Heart right ventricle (tissue), 16 donors: ENCODE data around the gene MGLL. TPM values are rescaled to one million over a fixed set of nuclear protein-coding genes. Genes with fewer than 3 reads are reported as not detected.
"Not testable (repeated sequence)": the region's sequence is repeated elsewhere in the genome, so short reads cannot be mapped to it uniquely, and the experiment has no call there.

Source experiments
- ATAC-seq, 8 donors: fragments of 200-7000 bp; cut with Tn5 transposase; one replicate each; pipeline ENCODE4 v1.9.1; 2020; ENCODE audit warnings: mild to moderate bottlenecking in 8 of 8, moderate library complexity in 8 of 8, moderate number of reproducible peaks in 1 of 8
- DNase-seq, 2 donors: peaks; one replicate each; pipeline ENCODE4 v3.0.0-alpha.2; 2020
- H3K27ac ChIP-seq, 10 donors: fragments of 200-600 bp; sonication (generic) in 2 of 10; one replicate each; pipeline versions ENCODE4 v1.5.0 to v1.8.0; 2020 to 2022; ENCODE audit warnings: mild to moderate bottlenecking in 3 of 10
- H3K27me3 ChIP-seq, 7 donors: fragments of 200-600 bp; one replicate each; pipeline ENCODE4 v1.8.0; 2021 to 2022; ENCODE audit warnings: mild to moderate bottlenecking in 2 of 7
- H3K36me3 ChIP-seq, 9 donors: fragments of 200-600 bp; sonication (generic) in 1 of 9; one replicate each; pipeline versions ENCODE4 v1.5.0 to v1.8.0; 2020 to 2022; ENCODE audit warnings: mild to moderate bottlenecking in 2 of 9
- H3K4me1 ChIP-seq, 9 donors: fragments of 200-600 bp; sonication (generic) in 1 of 9; one replicate each; pipeline versions ENCODE4 v1.5.0 to v1.8.0; 2020 to 2022; ENCODE audit warnings: mild to moderate bottlenecking in 4 of 9
- H3K4me3 ChIP-seq, 10 donors: fragments of 200-600 bp; sonication (generic) in 2 of 10; one replicate each; pipeline versions ENCODE4 v1.5.0 to v1.8.0; 2020 to 2022; ENCODE audit warnings: mild to moderate bottlenecking in 7 of 10, moderate library complexity in 2 of 10
- H3K9me3 ChIP-seq, 11 donors: fragments of 200-600 bp in 10 of 11; sonication (generic) in 2 of 11; one replicate each; pipeline versions ENCODE4 v1.5.0 to v1.8.0; 2013 to 2022; ENCODE audit warnings: mild to moderate bottlenecking in 2 of 11, control low read depth in 1 of 11, moderate library complexity in 1 of 11
- CTCF ChIP-seq, 9 donors: fragments of 200-600 bp; sonication (generic) in 2 of 9; IDR thresholded peaks; one replicate each; pipeline versions ENCODE4 v1.5.0 to v1.8.0; 2021 to 2022; ENCODE audit warnings: antibody characterized with exemption in 9 of 9, mild to moderate bottlenecking in 5 of 9, moderate library complexity in 1 of 9
- WGBS, 2 donors: extraction: QIAGEN DNeasy Blood & Tissue Kit; methylation state at CpG; one replicate each; pipeline ENCODE4 v1.1.7; 2013; ENCODE audit warnings: inconsistent platforms in 1 of 2; 5-methylcytosine and 5-hydroxymethylcytosine counted together
- intact Hi-C, 10 donors: fragments of 100-400 bp; cut with DNase I; formaldehyde crosslinking; loops; one replicate each; pipeline versions ENCODE4 v1.11.1 to v1.14.2; 2022
- polyA plus RNA-seq, 2 donors: library from polyadenylated mRNA; stranded (reverse); fragments of 200-250 nt; gene quantifications; one replicate each; pipeline ENCODE4 v1.2.3, GENCODE V29; 2013
- total RNA-seq, 10 donors: library from RNA; stranded (reverse); fragmentation: NEBNext Ultra II Directional in 3 of 10; extraction: Animal tissue kit (Norgen Biotek cat#: 25700) in 3 of 10; gene quantifications; one replicate each; pipeline versions ENCODE4 v1.2.1 to v1.2.4, GENCODE V29; 2021 to 2023
- donor health status: Arrhythmogenic right ventricular cardiomyopathy.
- donor health status: ischemic (EF 13 %, LVEDD 7.1; RV severe dilation, severe dysfunction).
- donor health status: healthy with polysubstance abuse.
- donor health status: DM: no; HTN: yes; CAD: no.
- donor health status: DM: no; HTN: no; CAD: no.
- donor health status: ischemic (EF 25% LVEDD 6.9; RV normal size, moderate dysfunction).
- donor health status: ischemic (EF 25% LVEDD 5.7; RV mildly dilated, moderate dysfunction).
- donor health status: healthy.
- donor health status: DM: yes; HTN: yes; CAD: no.
- donor health status: Ischemic cardiomyopathy.
- donor health status: ischemic (EF 35%, LVEDD 5.7; RV mildly dilated, moderate dysfunction).
- donor health status: nonischemic (EF 11% LVEDD 7.7; RV severe dilation, severe dysfunction).
- donor health status: DM: yes; HTN: yes; CAD: no.
- donor health status: PGD.
- donor health status: ischemic (EF 29% LVEDD 5.4; RV normal size, mild dysfunction).
- donor health status: nonischemic (EF 23%, LVEDD 6.1; RV moderate dilation, normal function).

The MGLL gene
- total and polyA plus RNA-seq, 12 donors: 35.7 to 103 (median 65.2) TPM

DNA sequence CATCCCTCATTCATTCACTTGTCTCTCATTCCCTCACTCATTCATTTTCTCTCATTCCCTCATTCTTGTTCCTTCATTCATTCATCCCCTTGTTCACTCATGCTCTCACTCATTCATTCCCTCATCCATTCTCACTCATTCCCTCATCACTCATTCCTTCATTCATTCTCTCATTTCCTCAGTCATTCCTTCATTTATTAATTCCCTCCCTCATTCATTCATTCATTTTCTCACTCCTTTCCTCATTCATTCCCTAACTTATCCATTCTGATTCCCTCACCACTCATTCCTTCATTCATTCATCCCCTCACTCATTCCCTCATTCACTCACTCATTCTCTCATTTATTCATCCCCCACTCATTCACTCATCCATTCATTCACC, 135.8 kb downstream of the MGLL start:
- peaks cover 0 to 27% (median 4%) of the 10 kb centered on the region in 9 donors for H3K36me3 ChIP-seq
- H3K27me3 ChIP-seq: no peaks in the 10 kb centered on the region
- H3K27ac ChIP-seq: no peak overlapping the region
- peaks cover 5 to 39% (median 17%) of the 10 kb centered on the region in 9 donors for H3K4me1 ChIP-seq
- no peak overlapping the region for H3K4me3 ChIP-seq
- TF ChIP-seq CTCF (IDR thresholded peaks at IDR 0.05): no peak
- no peak for ATAC-seq
- no peak for DNase-seq
- H3K9me3 ChIP-seq: no peaks in the 10 kb centered on the region
- intact Hi-C loops: loop anchor here in 1 of 10 donors (10.0 kb wide), 1 partner anchor 138 kb away; the partner anchor contains the start of gene MGLL

DNA sequence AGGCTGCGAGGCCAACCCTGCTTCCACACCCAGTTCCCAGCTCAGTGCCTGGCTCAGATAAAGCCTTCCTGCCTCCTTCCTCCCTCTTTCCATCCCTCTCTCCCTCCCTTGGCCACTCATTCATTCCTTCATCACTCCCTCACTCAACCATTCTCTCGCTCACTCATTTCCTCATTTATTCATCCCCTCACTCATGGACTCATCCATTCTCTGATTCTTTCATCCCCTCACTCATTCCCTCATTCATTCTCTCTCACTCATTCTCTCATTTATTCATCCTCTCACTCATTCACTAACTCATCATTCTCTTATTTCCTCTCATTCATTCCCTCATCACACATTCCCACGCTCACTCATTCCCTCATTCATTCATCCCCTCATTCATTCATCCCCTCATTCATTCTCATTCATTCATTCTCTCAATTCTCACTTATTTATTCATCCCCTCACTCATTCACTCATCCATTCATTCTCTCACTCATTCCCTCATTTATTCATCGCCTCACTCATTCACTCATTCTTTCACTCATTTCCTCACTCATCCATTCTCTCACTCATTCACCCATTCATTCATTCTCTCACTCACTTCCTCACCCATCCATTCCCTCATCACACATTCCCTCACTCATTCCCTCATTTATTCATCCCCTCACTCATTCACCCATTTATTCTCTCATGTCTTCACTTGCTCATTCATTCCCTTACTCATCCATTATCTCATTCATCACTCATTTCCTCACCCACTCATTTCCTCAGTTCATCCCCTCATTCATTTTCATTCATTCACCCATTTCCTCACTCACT, 136.4 kb downstream of the MGLL start:
- H3K27me3 ChIP-seq: no peaks in the 10 kb centered on the region
- H3K36me3 ChIP-seq: peaks cover 0 to 22% (median 2%) of the 10 kb centered on the region in 9 donors
- peaks cover 5 to 33% (median 17%) of the 10 kb centered on the region in 9 donors for H3K4me1 ChIP-seq
- 81% methylated on average over 4 of the region's 4 CpGs for WGBS, 2 donors
- no peak overlapping the region for H3K27ac ChIP-seq
- H3K9me3 ChIP-seq: no peaks in the 10 kb centered on the region
- TF ChIP-seq CTCF (IDR thresholded peaks at IDR 0.05): no peak
- H3K4me3 ChIP-seq: no peak overlapping the region
- ATAC-seq (no peak), DNase-seq (no peak)
- intact Hi-C loops: loop anchor here in 1 of 10 donors (10.0 kb wide), 1 partner anchor 139 kb away; the partner anchor contains the start of gene MGLL

GRCh38 chr3:127684871-127685707, 137.2 kb downstream of the MGLL start:
- intact Hi-C loops: loop anchor here in 1 of 10 donors (10.0 kb wide), 1 partner anchor 140 kb away; the partner anchor contains the start of gene MGLL
- DNase-seq (no peak), ATAC-seq (no peak)
- no peak for TF ChIP-seq CTCF (IDR thresholded peaks at IDR 0.05)
- Histone ChIP-seq H3K9me3 (no peaks in the 10 kb centered on the region), H3K27ac (no peak overlapping the region), H3K4me3 (no peak overlapping the region), H3K36me3 (peaks cover 0 to 18% (median 0%) of the 10 kb centered on the region in 9 donors), H3K4me1 (peaks cover 0 to 25% (median 14%) of the 10 kb centered on the region in 9 donors), H3K27me3 (no peaks in the 10 kb centered on the region)
- WGBS, 2 donors: 75 to 76% methylated on average over 22 of the region's 22 CpGs

GRCh38 chr3:127682561-127682960, 139.8 kb downstream of the MGLL start:
- no peak for TF ChIP-seq CTCF (IDR thresholded peaks at IDR 0.05)
- ATAC-seq (no peak), DNase-seq (no peak)
- peaks cover 0 to 30% (median 8%) of the 10 kb centered on the region in 9 donors for H3K36me3 ChIP-seq
- H3K4me1 ChIP-seq: peaks cover 0 to 31% (median 3%) of the 10 kb centered on the region in 9 donors
- intact Hi-C loops: loop anchor here in 1 of 10 donors (10.0 kb wide), 1 partner anchor 142 kb away; the partner anchor contains the start of gene MGLL
- WGBS, 2 donors: 91 to 92% methylated on average over 8 of the region's 8 CpGs
- no peaks in the 10 kb centered on the region for H3K9me3 ChIP-seq
- no peak overlapping the region for H3K27ac ChIP-seq
- H3K4me3 ChIP-seq: no peak overlapping the region
- no peaks in the 10 kb centered on the region for H3K27me3 ChIP-seq

GRCh38 chr3:127682175-127682554, 140.2 kb downstream of the MGLL start:
- H3K4me1 ChIP-seq: peaks cover 0 to 31% (median 3%) of the 10 kb centered on the region in 9 donors
- WGBS, 2 donors: 94% methylated on average over 6 of the region's 6 CpGs
- not testable (repeated sequence) for DNase-seq, ATAC-seq, H3K4me3 ChIP-seq, H3K9me3 ChIP-seq, H3K27me3 ChIP-seq
- intact Hi-C loops: loop anchor here in 1 of 10 donors (10.0 kb wide), 1 partner anchor 143 kb away; the partner anchor contains the start of gene MGLL
- H3K27ac ChIP-seq: peak overlapping the region in 1 of 10 donors; percentile 31
- H3K36me3 ChIP-seq: peaks cover 0 to 34% (median 12%) of the 10 kb centered on the region in 9 donors
